Fibroblast of peridontal ligament (primary cell): ENCODE measurements around the gene TNFRSF11A.

Experiments used
- DNase-seq: peaks from one replicate; pipeline ENCODE4 v3.0.0-alpha.2; 2010; ENCODE audit errors: extremely low read depth

Gene TNFRSF11A

GRCh38 chr18:62420151-62420512 lies 95.0 kb downstream of the TNFRSF11A start:
- peak; percentile 39 for DNase-seq

DNA sequence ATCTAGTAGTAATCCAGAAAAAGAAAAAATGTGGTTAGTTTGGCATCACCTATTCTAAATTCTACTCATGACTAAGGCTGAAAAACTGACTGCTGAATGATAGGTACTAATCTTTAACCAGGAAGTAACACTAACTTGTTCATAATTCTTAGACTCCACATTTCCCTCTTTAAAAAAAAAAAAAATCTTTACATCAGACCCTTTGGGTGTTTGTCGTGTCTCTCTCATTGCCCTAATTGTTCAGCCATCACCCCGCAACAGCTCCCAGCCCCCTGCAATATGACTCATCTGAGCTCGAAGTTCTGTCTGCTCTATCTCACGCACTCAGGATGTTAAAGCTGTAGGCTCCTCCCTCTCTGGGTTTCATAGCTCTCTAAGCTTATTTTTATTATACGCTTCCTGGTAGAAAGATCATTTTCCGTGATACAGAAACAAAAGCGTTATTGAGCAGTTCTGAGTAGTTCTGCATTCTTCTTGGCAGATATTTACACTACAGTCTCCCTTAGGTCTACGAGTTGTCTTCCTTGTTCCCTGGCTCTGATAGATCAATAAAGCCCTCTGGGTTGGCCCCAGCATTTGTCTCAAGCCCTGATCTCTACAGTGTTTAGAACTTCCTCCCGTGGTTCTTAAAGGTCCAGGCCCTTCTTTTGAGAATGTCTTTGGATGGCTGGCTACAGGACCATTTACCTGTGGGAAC lies 95.6 kb downstream of the TNFRSF11A start:
- peak; percentile 55 for DNase-seq

- peak; percentile 99 for DNase-seq
These were observed 100.5 kb downstream of the TNFRSF11A start for GRCh38 chr18:62425465-62426190.

DNA sequence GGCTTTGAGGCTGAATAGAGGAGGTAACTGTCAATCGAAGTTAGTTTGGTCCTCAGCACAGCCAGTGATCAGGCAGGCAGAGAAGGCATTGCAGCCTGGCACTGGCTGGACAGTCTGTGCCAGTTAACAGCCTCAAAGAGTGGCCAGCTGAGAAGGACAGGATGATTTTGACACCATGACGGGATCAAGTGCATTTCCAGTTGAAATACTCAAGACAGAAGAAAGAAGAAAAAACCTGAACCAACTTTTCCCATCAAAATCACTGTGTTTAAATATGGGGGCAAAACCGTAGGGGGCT lies 101.0 kb downstream of the TNFRSF11A start:
- DNase-seq = no peak

DNA sequence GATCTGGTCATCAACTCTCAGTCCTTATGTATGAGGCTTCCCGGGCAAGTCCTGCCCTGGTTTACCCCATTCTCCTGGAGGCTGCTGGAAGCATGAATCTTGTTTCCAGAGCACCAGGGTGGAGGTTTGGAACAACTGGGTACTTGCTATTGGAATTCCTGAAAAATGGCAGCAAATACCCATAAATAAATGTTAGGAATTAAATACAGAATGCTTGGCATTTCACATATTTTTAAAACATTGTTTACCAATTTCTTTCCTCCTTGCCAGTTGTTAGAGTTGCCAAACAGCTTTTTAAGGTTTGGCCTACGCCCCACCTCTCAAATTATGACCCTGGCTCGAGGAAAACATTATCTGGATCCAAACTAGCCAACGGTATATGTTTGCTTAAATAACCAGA lies 107.1 kb downstream of the TNFRSF11A start:
- no peak for DNase-seq

DNA sequence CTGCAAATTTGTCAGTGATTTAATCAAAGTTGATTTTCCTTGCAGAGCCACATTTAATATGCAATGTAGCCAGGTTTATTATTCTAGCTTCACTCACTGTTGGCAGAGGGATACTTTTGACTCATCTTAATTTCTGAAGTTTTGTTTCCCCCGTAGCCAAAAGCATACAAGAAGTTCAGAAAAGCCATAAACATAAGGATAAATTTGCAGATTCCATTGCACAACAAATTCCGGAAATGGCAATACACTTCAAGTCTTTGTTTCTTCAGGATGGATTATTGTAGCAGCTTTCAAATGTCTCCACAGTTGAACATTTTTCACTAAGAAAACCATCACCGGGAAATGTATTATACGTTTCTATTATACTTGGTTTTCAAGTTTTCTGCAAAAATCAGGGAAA lies 109.7 kb downstream of the TNFRSF11A start:
- DNase-seq = peak; percentile 74

GRCh38 chr18:62435435-62436031 lies 110.4 kb downstream of the TNFRSF11A start:
- DNase-seq = no peak

- no peak for DNase-seq
These were observed 111.6 kb downstream of the TNFRSF11A start for GRCh38 chr18:62436636-62437234.

DNA sequence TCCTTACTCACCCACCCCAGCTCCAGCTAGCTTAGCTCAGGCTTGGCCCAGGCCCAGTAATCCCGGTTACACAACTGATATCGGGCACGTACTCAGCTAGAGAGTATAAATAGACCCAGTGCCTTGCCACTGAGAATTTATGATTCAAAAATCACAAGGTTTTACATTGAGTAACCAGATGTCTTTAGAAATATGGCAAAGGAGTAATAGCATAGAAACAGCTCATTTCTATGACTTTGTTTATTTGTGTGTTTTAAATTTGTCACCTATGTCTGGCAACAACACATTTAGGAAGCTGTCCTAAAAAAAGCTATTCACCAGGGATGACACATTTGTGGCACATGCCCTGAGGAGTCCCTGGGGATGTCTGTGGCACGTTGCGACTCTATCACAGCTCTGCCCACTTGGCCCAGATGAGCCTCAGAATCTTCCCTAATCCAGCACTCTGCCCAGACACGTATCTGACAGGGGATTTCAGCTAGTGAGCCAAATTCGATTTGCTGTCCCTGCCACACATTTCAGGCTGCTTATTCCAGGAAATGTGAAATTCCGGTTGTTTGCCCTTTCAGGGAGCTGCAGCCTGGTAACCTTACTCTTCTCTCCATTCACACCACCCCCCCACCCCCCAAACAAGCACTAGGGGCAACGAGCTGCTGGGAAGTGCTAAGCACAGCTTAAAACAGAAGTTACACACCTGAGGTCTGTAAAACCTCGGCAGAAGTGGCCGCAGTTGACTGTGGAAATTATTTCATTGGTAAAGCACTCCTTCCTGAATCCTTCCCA lies 112.3 kb downstream of the TNFRSF11A start:
- DNase-seq = peak; percentile 94

DNA sequence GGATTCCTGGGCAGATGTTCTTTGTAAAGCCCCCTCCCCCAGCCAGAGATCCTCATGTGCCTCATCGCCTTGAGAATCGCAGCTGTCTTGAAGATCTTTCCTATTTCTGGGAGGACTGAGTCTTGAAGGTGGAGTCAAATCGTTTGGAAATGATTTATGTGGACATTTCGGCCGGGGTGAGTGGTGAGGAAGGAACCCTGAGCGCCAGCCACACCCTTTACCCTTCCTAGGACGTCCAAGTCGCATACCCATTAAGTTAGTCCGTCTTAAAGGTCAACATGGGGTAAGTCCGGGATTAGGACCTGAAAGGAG lies 112.9 kb downstream of the TNFRSF11A start:
- no peak for DNase-seq

DNA sequence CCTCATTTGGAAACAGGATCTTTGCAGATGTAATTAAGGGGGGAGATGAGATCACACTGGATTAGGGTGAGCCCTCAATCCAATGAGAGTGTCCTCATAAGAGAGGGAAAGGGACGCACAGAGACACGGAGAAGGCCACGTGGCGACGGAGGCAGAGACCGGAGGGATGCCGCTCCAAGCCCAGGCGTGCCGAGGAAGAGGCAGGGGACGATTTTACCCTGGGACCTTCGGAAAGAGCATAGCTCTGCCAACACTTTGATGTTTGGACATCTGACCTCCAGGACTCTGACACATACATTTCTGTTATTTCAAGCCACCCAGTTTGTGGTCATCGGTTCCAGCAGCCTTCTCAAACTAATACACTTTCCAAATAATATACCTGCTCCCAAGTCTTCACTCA lies 113.3 kb downstream of the TNFRSF11A start:
- no peak for DNase-seq

DNA sequence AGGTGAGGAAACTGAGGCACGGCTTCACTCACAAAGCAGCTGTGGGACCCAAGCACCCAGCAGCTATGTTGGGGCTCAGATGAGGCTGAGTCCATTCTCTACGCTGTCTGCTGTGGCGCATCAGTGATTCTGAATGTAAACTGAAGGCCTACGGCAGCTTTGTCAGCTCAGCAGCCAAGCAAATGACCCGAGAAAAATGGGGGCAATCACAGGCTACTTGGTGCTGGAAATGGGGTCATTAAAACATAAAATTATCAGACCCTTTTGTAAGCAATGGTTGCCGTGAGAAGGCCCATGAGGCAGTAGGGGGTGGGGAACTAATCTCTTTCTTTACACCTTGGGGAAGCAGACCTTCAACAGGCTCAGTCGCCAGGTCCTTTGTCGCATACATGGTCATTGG lies 113.8 kb downstream of the TNFRSF11A start:
- no peak for DNase-seq
